GM13977 (cell line): ENCODE results near the gene TCF12.
"Not testable (repeated sequence)": the region's sequence is repeated elsewhere in the genome, so short reads cannot be mapped to it uniquely, and the experiment has no call there.

Experiments
- DNase-seq: peaks from one replicate; pipeline ENCODE4 v3.0.0; 2012; ENCODE audit warnings: low spot score
- CTCF ChIP-seq: IDR thresholded peaks from 2 replicates; pipeline ENCODE4 v1.5.1; 2012; ENCODE audit warnings: mild to moderate bottlenecking, control low read depth; ENCODE audit not compliant: insufficient read depth; ENCODE audit errors: extremely low read depth, missing control alignments
- in situ Hi-C: fragments of 300-500 bp; cut with MboI; formaldehyde crosslinking; loops from one replicate; pipeline ENCODE4 v1.12.0; 2022; ENCODE audit warnings: low sequenced_read_pairs, low pct_unique_long_range_greater_than_20kb, mixed read lengths, inconsistent platforms; ENCODE audit not compliant: unreplicated experiment

The TCF12 gene

DNA sequence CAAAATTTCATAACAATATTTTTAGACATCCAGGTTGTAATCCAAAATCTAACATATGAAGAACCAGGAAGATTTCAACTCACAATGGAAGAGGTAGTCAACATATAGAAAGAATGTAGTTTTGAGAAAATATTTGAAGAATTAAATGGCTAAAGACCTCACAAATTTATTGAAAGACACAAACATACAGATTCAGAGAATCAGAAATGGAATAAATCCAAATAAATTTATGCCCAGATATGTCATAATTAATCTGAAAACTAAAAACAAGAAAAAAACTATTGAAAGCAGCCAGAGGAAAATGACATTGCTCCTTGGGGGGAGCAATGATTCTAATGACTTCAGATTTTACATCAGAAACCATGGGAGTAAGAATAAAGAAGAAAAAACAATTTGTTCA is 75.8 kb downstream of the TCF12 start:
- no peak for TF ChIP-seq CTCF
- DNase-seq: no peak
- in situ Hi-C loops: no loop called here

GRCh38 chr15:56996093-56996492 is 77.6 kb downstream of the TCF12 start:
- no peak for TF ChIP-seq CTCF
- in situ Hi-C loops: no loop called here
- DNase-seq: no peak

- no peak for DNase-seq
- in situ Hi-C loops: no loop called here
- no peak for TF ChIP-seq CTCF
Observed at GRCh38 chr15:56996746-56997470, 78.5 kb downstream of the TCF12 start.

DNA sequence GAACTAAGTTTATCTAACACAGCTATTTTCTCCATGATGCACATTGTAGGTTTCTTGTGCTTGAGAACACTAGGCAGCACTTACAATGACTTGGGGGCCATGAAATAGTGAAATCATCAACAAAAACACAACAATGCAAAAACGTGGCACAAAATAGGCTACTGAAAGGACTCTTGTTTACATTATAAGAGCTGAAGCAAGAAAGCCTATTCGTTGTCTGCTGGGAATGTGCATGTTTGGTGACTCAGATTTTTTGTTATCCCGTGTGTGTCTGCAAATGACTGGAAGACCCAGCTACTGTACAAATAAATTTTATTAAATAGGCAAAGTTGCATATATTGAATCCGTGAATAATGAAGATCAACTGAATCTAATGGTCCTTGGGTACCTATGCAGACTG is 85.0 kb downstream of the TCF12 start:
- no peak for DNase-seq
- no peak for TF ChIP-seq CTCF
- in situ Hi-C loops: no loop called here

DNA sequence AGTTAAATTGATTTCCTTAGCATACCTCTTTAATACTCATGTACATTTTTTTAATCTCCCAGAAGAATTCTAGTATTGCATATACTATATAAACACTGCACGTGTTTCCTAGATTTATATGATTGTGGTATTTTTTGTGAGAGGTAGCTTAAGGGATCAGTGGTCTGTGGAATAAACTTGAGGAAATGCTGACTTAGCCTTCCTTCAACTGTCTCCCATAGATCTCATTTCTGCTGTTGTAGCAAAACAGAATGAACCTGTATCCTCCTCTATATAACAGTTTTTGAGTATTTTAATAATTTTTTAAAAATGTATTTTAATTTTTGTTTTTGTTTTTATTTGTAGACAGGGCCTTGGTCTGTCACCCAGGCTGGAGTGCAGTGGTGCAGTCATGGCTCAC is 86.8 kb downstream of the TCF12 start:
- TF ChIP-seq CTCF: no peak
- in situ Hi-C loops: no loop called here
- no peak for DNase-seq

DNA sequence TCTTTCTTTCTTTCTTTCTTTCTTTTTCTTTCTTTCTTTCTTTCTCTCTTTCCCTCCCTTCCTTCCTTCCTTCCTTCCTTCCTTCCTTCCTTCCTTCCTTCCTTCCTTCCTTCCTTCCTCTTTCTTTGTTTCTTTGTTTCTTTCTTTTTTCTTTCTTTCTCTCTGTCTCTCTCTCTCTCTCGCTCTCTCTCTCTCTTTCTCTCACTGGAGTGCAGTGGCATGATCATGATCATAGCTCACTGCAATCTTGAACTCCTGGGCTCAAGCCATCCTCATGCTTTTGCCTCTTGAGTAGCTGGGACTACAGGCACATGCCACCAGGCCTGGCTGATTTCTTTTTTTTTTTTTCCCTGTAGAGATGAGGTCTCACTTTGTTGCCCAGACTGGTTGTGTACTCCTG is 89.4 kb downstream of the TCF12 start:
- in situ Hi-C loops, DNase-seq: not testable (repeated sequence)

DNA sequence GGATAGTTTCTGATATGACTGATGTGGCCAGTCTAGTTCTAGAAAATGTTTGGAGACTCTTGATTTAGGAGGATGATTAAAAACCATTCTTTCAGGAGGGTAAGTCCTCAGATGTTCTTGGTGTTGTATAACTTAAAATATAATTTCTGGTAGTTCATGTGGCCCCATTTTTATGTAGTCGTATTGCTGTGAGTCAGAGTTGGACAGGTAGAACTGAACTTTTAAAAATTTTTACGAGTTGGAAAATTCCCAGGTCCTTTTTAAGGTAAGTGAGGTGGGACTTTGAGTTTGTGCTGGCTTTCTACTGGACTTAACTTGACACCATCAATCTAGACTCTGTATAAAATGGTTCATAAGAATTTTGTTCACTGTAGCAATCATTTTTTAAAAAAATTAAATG is 92.3 kb downstream of the TCF12 start:
- TF ChIP-seq CTCF: no peak
- DNase-seq: no peak
- in situ Hi-C loops: no loop called here
